ENCODE measurements around the gene POU5F1. TPM values are rescaled to one million over a fixed set of nuclear protein-coding genes. Genes with fewer than 3 reads are reported as not detected.

The POU5F1 gene
- polyA plus RNA-seq, 1 donor from 2014 or later, result not detected

DNA sequence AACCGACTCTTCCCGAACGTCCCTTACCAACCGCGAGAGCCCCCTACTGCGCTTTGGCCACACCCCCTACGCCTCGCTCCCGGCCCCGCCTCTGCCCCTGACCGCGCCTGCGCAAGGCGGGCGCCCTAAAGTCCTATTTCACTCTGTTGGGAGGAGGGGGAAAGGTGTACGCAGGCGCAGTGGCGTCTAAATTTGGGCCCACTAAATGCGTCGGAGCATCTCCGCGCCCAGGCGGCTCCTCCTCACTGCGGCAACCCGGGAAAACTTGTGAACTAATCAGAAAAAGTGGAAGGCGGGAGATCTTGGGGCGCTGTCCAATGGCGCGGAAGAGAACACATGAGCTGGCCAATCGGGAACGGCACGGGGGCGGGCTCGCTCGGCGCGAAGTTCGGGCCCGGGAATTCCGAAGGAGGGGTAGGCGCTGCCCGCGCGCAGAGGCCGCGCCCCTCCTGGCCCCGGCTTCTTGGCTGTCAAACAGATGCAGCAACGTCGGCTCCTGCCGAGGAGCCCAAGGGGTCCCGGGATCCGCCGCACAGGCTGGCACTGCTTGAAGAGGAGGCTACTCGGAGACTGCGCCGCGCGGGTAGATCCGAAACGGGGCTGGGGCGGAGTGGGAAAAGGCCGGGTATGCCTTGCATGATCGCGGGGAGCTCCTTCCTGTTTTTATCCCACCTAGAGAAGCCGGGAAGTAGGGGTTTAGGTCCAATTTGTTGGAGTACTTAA, 12.2 kb downstream of the POU5F1 start, which contains the start of gene TCF19:
Gene TCF19 (plus strand): TSS at position 450 of the 723 bp plus-strand sequence. CDS start 881 bp downstream, outside the sequence.
- no peaks in the 10 kb centered on the region for H3K79me2 ChIP-seq (replicated peaks; ENCODE audit: insufficient read depth, low read length)
- no peaks in the 10 kb centered on the region for H3F3A ChIP-seq (ENCODE audit: insufficient read depth, low read length, poor library complexity, severe bottlenecking)
- H3K27me3 ChIP-seq (ENCODE audit: insufficient read depth, low read depth, low read length), result peaks cover 6% of the 10 kb centered on the region
- peak within 1 kb of the TSS; percentile 79 for H3K4me2 ChIP-seq (ENCODE audit: low read length)
- no peaks in the 10 kb centered on the region for H3K36me3 ChIP-seq (ENCODE audit: insufficient read depth, low read length)
- no peaks in the 10 kb centered on the region for H4K20me1 ChIP-seq (ENCODE audit: insufficient read depth)
- peak within 1 kb of the TSS; percentile 86 for H3K4me3 ChIP-seq (ENCODE audit: low read length)
- TF ChIP-seq TAF1 (IDR thresholded peaks at IDR 0.05; ENCODE audit: low read depth) (no peak), RAD21 (conservative IDR thresholded peaks at IDR 0.05) (no peak), EP300 (conservative IDR thresholded peaks at IDR 0.05; ENCODE audit: poor library complexity, severe bottlenecking) (peak; percentile 7), POLR2AphosphoS5 (IDR thresholded peaks at IDR 0.05) (peak; percentile 52), REST (IDR thresholded peaks at IDR 0.05; ENCODE audit: borderline replicate concordance) (no peak), SMC3 (conservative IDR thresholded peaks at IDR 0.05; ENCODE audit: poor library complexity) (no peak), MXI1 (conservative IDR thresholded peaks at IDR 0.05; ENCODE audit: poor library complexity, severe bottlenecking) (peak; percentile 72), EZH2 (IDR thresholded peaks at IDR 0.05; ENCODE audit: borderline replicate concordance, insufficient read depth, low read length, poor library complexity, severe bottlenecking) (no peak)
- no peaks in the 10 kb centered on the region for H3K9me2 ChIP-seq (ENCODE audit: insufficient read depth, low read length)
- peak within 1 kb of the TSS; percentile 40 for H3K27ac ChIP-seq (ENCODE audit: low read length)
- no peaks in the 10 kb centered on the region for H3K9me3 ChIP-seq (ENCODE audit: low read length)
- peak within 1 kb of the TSS; percentile 89 for H2AFZ ChIP-seq (ENCODE audit: low read depth, low read length)
- peak within 1 kb of the TSS; percentile 71 for H3K9ac ChIP-seq (ENCODE audit: low read length)

DNA sequence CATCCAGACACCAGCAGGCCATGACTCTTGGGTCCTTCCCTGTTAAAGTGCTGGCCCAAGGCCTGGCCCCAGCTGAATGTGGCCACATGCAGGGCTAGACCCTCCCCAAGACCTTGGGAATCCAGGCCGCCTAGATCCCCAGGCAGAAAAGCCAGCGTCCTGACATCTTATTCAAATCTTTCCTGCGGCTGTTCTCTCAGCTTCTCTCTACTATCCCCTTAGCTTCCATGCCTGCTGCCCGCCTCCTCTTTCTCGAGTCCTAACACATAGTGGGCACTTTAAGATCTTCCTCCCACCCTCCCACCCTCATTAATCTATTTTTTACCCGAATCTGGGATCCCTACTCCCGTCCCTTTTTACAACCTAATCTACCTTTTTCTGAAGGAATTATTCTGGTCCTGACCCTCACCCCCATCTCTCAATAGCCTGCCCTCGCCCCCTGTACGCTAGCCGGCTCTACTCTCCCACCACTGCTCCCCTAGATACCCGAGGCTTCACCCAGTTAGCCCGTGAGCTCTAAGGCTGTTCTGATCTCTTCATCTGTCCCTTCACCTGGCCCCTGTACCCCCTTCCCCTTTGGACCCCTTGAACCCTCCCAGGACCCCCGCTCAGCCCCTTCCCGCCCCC, 12.9 kb downstream of the POU5F1 start, which contains the start of gene CCHCR1:
Gene CCHCR1 (minus strand): TSS at position 290 of the 627 bp plus-strand sequence. CDS start 202 bp downstream, at position 88.
- Histone ChIP-seq H3F3A (ENCODE audit: insufficient read depth, low read length, poor library complexity, severe bottlenecking) (no peaks in the 10 kb centered on the region), H3K27me3 (ENCODE audit: insufficient read depth, low read depth, low read length) (peaks cover 6% of the 10 kb centered on the region), H2AFZ (ENCODE audit: low read depth, low read length) (peak within 1 kb of the TSS; percentile 89), H3K4me2 (ENCODE audit: low read length) (peak within 1 kb of the TSS; percentile 79), H3K9ac (ENCODE audit: low read length) (peak within 1 kb of the TSS; percentile 71), H3K36me3 (ENCODE audit: insufficient read depth, low read length) (no peaks in the 10 kb centered on the region), H3K79me2 (replicated peaks; ENCODE audit: insufficient read depth, low read length) (no peaks in the 10 kb centered on the region), H3K4me3 (ENCODE audit: low read length) (peak within 1 kb of the TSS; percentile 86), H3K27ac (ENCODE audit: low read length) (peak within 1 kb of the TSS; percentile 40), H3K9me3 (ENCODE audit: low read length) (no peaks in the 10 kb centered on the region), H3K9me2 (ENCODE audit: insufficient read depth, low read length) (no peaks in the 10 kb centered on the region), H4K20me1 (ENCODE audit: insufficient read depth) (no peaks in the 10 kb centered on the region)
- no peak for TF ChIP-seq EZH2 (IDR thresholded peaks at IDR 0.05; ENCODE audit: borderline replicate concordance, insufficient read depth, low read length, poor library complexity, severe bottlenecking)
- TF ChIP-seq RAD21 (conservative IDR thresholded peaks at IDR 0.05), result no peak
- TF ChIP-seq TAF1 (IDR thresholded peaks at IDR 0.05; ENCODE audit: low read depth), result no peak
- no peak for TF ChIP-seq MXI1 (conservative IDR thresholded peaks at IDR 0.05; ENCODE audit: poor library complexity, severe bottlenecking)
- TF ChIP-seq, protein P1, sequence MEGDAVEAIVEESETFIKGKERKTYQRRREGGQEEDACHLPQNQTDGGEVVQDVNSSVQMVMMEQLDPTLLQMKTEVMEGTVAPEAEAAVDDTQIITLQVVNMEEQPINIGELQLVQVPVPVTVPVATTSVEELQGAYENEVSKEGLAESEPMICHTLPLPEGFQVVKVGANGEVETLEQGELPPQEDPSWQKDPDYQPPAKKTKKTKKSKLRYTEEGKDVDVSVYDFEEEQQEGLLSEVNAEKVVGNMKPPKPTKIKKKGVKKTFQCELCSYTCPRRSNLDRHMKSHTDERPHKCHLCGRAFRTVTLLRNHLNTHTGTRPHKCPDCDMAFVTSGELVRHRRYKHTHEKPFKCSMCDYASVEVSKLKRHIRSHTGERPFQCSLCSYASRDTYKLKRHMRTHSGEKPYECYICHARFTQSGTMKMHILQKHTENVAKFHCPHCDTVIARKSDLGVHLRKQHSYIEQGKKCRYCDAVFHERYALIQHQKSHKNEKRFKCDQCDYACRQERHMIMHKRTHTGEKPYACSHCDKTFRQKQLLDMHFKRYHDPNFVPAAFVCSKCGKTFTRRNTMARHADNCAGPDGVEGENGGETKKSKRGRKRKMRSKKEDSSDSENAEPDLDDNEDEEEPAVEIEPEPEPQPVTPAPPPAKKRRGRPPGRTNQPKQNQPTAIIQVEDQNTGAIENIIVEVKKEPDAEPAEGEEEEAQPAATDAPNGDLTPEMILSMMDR (IDR thresholded peaks at IDR 0.05; ENCODE audit: poor library complexity, severe bottlenecking), result no peak
- TF ChIP-seq POLR2AphosphoS5 (IDR thresholded peaks at IDR 0.05), result no peak
- TF ChIP-seq SMC3 (conservative IDR thresholded peaks at IDR 0.05; ENCODE audit: poor library complexity), result no peak
- TF ChIP-seq REST (IDR thresholded peaks at IDR 0.05; ENCODE audit: borderline replicate concordance), result no peak
- TF ChIP-seq EP300 (conservative IDR thresholded peaks at IDR 0.05; ENCODE audit: poor library complexity, severe bottlenecking), result no peak

Measured in neural cell (in vitro differentiated cells).